COLO668 (cell line): ENCODE data around the gene RPA3.

Experiments used
- DNase-seq: peaks from one replicate; lab custom pipeline; 2025; ENCODE audit not compliant: unreplicated experiment; lab: John Stamatoyannopoulos, UW

RPA3 gene

DNA sequence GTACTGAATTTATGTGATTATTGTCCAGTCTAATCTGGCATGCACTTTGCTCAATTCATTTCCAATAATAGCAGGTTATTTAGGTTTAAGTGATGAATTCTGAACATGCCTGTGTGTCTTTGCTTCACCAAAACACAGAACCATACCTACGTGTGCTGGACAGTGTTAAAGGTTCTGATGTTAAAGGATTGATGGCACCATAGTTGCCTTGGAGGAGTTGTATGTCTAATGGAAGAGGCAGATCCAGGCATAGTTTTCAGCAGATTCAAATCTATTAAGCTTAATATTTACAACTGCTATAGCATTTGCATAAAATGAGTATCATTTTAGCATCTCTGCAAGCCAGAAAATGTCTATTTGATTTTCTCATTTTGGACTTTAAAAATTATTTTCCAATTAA is 105.9 kb downstream of the RPA3 start:
- no peak for DNase-seq

GRCh38 chr7:7609330-7609729 is 109.1 kb downstream of the RPA3 start:
- no peak for DNase-seq

DNA sequence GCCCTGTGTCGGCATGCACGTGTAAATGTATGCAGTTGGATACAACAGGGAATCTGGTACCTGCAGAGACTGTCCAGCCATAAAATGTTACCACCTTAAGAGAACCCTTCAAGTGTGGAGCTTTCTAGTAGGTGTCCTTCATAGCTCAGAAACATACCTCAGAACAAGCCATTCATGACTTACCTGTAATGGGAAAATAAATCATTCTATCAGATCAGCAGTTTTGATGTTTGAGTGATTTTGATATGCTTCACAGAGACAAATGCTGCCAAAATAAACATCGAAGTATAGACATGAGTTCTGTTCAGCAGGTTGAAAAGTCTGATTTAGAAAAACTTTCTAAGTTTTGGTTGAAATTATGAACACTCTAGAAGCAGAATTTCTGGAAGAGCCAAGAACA is 111.4 kb downstream of the RPA3 start:
- DNase-seq, result no peak

DNA sequence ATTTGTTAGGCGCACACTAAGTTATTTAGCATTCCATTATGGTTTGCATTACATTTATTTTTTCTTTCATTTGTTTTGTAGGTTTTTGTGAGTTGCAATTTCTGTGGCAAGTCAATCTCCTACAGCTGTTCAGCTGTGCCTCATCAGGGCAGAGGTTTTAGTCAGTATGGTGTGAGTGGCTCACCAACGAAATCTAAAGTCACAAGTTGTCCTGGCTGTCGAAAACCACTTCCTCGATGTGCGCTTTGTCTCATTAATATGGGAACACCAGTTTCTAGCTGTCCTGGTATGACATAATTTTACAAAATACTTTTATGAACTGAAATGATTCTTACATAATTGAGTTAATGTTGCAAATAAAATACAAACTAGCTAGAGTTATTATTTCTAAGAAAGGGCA is 122.2 kb downstream of the RPA3 start:
- DNase-seq, result no peak

- no peak for DNase-seq
Observed at GRCh38 chr7:7595451-7595850, 123.0 kb downstream of the RPA3 start.
